ENCODE results near the gene ZNF154.

Gene ZNF154

GRCh38 chr19:57648331-57649003 lies 60.5 kb downstream of the ZNF154 start:
- no peak overlapping the region for H3K4me3 ChIP-seq (ENCODE audit: low read depth, low read length)
- TF ChIP-seq CTCF (IDR thresholded peaks at IDR 0.05; ENCODE audit: borderline replicate concordance, insufficient read depth, low read depth, low read length) = no peak

Measured in GM12875 (cell line).